ENCODE results near the gene FGGY.
"Not testable (repeated sequence)": the region's sequence is repeated elsewhere in the genome, so short reads cannot be mapped to it uniquely, and the experiment has no call there.

FGGY gene

GRCh38 chr1:59545830-59546229, 248.9 kb downstream of the FGGY start:
- no peak for DNase-seq (ENCODE audit: low spot score)

- no peak for DNase-seq (ENCODE audit: low spot score)
Measured at GRCh38 chr1:59549066-59549837, 252.4 kb downstream of the FGGY start.

GRCh38 chr1:59549903-59550302, 253.0 kb downstream of the FGGY start:
- DNase-seq (ENCODE audit: low spot score), result no peak

GRCh38 chr1:59552007-59552406, 255.1 kb downstream of the FGGY start:
- no peak for DNase-seq (ENCODE audit: low spot score)

- DNase-seq (ENCODE audit: low spot score), result no peak
Measured at GRCh38 chr1:59553371-59553770, 256.5 kb downstream of the FGGY start.

- no peak for DNase-seq (ENCODE audit: low spot score)
Measured at GRCh38 chr1:59554011-59554663, 257.2 kb downstream of the FGGY start.

- DNase-seq (ENCODE audit: low spot score), result no peak
Measured at GRCh38 chr1:59554752-59555151, 257.9 kb downstream of the FGGY start.

- DNase-seq (ENCODE audit: low spot score), result no peak
Measured at GRCh38 chr1:59556398-59556797, 259.5 kb downstream of the FGGY start.

GRCh38 chr1:59556802-59557548, 260.1 kb downstream of the FGGY start:
- no peak for DNase-seq (ENCODE audit: low spot score)

GRCh38 chr1:59557549-59557885, 260.6 kb downstream of the FGGY start:
- DNase-seq (ENCODE audit: low spot score), result no peak

GRCh38 chr1:59558580-59558979, 261.7 kb downstream of the FGGY start:
- not testable (repeated sequence) for DNase-seq (ENCODE audit: low spot score)

GRCh38 chr1:59560807-59561450, 264.0 kb downstream of the FGGY start:
- DNase-seq (ENCODE audit: low spot score), result no peak

GRCh38 chr1:59561796-59562195, 264.9 kb downstream of the FGGY start:
- DNase-seq (ENCODE audit: low spot score), result no peak

GRCh38 chr1:59564192-59564891, 267.4 kb downstream of the FGGY start:
- no peak for DNase-seq (ENCODE audit: low spot score)

- DNase-seq (ENCODE audit: low spot score), result no peak
Measured at GRCh38 chr1:59565611-59566410, 268.9 kb downstream of the FGGY start.

- no peak for DNase-seq (ENCODE audit: low spot score)
Measured at GRCh38 chr1:59568158-59568935, 271.5 kb downstream of the FGGY start.

- no peak for DNase-seq (ENCODE audit: low spot score)
Measured at GRCh38 chr1:59569198-59569597, 272.3 kb downstream of the FGGY start.

GRCh38 chr1:59570524-59570923, 273.6 kb downstream of the FGGY start:
- peak; percentile 26 for DNase-seq (ENCODE audit: low spot score)

GRCh38 chr1:59574085-59574484, 277.2 kb downstream of the FGGY start:
- DNase-seq (ENCODE audit: low spot score), result no peak

- no peak for DNase-seq (ENCODE audit: low spot score)
Measured at GRCh38 chr1:59577774-59578173, 280.9 kb downstream of the FGGY start.

All from CD4-positive, alpha-beta T cell treated with Interleukin-2 at 100 ng/mL for 4 hours (primary cell).